ENCODE data around the gene GADL1. TPM values are rescaled to one million over a fixed set of nuclear protein-coding genes. Genes with fewer than 3 reads are reported as not detected.
A peak's percentile ranks its signal among the peaks of the same experiment; 100 is the strongest.

GADL1 gene
- total RNA-seq, 2 donors from 2014 or later = not detected

DNA sequence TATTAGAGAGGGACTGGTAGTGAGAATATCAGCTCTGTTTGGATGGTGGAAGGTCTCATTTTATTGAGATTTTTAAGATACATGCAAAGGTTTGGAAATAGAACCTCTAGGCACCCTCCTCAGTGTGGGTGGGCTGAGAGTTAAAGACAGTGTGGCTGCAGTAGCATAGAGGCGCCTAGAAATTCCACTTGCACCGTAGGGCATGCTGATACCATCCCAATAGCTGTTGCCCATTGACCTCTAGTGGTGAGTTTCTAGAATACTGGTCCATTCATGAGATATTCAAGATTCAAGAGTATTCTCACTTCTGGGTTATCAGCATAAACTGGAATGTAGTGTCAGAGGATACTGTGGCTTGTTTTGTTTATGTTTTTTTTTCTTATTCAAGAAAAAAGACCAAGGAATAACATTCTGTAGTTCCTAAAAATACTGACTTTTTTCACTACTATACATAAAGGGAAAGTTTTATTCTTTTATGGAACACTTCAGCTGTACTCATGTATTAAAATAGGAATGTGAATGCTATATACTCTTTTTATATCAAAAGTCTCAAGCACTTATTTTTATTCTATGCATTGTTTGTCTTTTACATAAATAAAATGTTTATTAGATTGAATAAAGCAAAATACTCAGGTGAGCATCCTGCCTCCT, 200.9 kb downstream of the GADL1 start:
- DNase-seq (peak; percentile 23 to 60 (median 38)), ATAC-seq (peak; percentile 63)
- H3K4me3 ChIP-seq = no peak overlapping the region
- intact Hi-C loops (cut with DNase I) = no loop called here
- H3K9me3 ChIP-seq = no peaks in the 10 kb centered on the region
- H3K27me3 ChIP-seq = no peaks in the 10 kb centered on the region
- WGBS, 2 donors = 4 to 5% methylated on average over 2 of the region's 2 CpGs
- TF ChIP-seq POLR2A (IDR thresholded peaks at IDR 0.05) = no peak
- TF ChIP-seq, protein P1, sequence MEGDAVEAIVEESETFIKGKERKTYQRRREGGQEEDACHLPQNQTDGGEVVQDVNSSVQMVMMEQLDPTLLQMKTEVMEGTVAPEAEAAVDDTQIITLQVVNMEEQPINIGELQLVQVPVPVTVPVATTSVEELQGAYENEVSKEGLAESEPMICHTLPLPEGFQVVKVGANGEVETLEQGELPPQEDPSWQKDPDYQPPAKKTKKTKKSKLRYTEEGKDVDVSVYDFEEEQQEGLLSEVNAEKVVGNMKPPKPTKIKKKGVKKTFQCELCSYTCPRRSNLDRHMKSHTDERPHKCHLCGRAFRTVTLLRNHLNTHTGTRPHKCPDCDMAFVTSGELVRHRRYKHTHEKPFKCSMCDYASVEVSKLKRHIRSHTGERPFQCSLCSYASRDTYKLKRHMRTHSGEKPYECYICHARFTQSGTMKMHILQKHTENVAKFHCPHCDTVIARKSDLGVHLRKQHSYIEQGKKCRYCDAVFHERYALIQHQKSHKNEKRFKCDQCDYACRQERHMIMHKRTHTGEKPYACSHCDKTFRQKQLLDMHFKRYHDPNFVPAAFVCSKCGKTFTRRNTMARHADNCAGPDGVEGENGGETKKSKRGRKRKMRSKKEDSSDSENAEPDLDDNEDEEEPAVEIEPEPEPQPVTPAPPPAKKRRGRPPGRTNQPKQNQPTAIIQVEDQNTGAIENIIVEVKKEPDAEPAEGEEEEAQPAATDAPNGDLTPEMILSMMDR (IDR thresholded peaks at IDR 0.05) = peak; percentile 51 to 84 (median 81)
- H3K27ac ChIP-seq = no peak overlapping the region
- peaks cover 0 to 6% of the 10 kb centered on the region in 2 donors for H3K36me3 ChIP-seq (replicated peaks in 1 of 2; ENCODE audit: insufficient read depth in 1 of 2, low read depth in 2 of 2)
- H3K4me1 ChIP-seq = peaks cover 47% of the 10 kb centered on the region

DNA sequence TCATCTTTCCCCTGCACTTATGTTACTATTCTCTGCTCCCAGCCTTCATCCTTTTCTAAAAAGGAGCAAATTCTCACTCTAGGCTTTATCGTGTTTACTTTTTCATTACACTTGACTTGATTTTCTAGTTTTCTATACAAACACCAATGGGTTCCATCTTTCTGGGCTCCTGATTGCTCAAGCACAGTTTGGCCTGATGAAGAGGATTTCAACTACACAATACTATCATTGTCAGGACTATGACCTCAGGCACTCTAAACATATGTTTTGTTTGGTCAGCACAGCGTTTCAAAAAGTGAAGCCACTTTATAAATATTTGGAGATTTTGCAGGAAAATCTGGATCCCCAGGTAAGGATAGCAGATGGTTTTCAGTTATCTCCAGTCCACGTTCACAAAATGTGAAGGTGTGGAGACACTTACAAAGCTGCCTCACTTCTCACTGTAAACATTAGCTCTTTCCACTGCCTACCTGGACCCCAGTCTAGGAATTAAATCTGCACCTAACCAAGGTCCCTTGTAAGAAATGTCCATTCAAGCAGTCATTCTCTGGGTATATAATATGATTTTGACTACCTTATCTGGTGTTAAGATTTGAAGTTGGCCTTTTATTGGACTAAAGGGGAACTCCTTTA, 201.8 kb downstream of the GADL1 start:
- Histone ChIP-seq H3K4me1 (peaks cover 57% of the 10 kb centered on the region), H3K9me3 (no peaks in the 10 kb centered on the region), H3K4me3 (no peak overlapping the region), H3K27me3 (no peaks in the 10 kb centered on the region), H3K27ac (no peak overlapping the region), H3K36me3 (replicated peaks in 1 of 2; ENCODE audit: insufficient read depth in 1 of 2, low read depth in 2 of 2) (peaks cover 0 to 6% of the 10 kb centered on the region in 2 donors)
- intact Hi-C loops (cut with DNase I) = no loop called here
- 67 to 71% methylated on average over 3 of the region's 3 CpGs for WGBS, 2 donors
- no peak for DNase-seq
- TF ChIP-seq, protein P1 (IDR thresholded peaks at IDR 0.05) = no peak
- TF ChIP-seq POLR2A (IDR thresholded peaks at IDR 0.05) = no peak
- ATAC-seq = no peak

DNA sequence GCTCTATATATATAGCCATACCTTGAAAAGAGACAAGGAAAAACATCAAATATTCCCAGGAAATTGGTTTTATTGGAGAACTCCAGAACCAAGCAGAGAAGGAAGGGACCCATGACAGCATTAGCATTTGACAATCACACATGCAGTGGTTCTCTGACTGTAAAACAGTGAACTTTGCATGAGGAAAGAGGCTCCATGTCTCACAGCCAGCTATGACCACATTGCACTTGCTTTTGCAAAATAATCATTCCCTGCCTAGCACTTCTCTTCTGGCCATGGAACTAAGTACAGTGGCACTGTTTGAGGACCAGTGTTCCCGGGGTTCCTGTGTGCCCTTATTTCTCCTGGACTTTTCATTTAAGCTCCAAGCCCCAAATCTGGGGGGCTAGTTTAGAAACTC, 202.5 kb downstream of the GADL1 start:
- Histone ChIP-seq H3K36me3 (replicated peaks in 1 of 2; ENCODE audit: insufficient read depth in 1 of 2, low read depth in 2 of 2) (peaks cover 0 to 6% of the 10 kb centered on the region in 2 donors), H3K27ac (no peak overlapping the region), H3K9me3 (no peaks in the 10 kb centered on the region), H3K4me1 (peaks cover 57% of the 10 kb centered on the region), H3K27me3 (no peaks in the 10 kb centered on the region), H3K4me3 (no peak overlapping the region)
- intact Hi-C loops (cut with DNase I) = no loop called here
- no peak for DNase-seq
- ATAC-seq = no peak
- TF ChIP-seq POLR2A (IDR thresholded peaks at IDR 0.05) = no peak
- TF ChIP-seq, protein P1 (IDR thresholded peaks at IDR 0.05) = no peak
- 70 to 100% methylated on average over 1 of the region's 1 CpG for WGBS, 2 donors

DNA sequence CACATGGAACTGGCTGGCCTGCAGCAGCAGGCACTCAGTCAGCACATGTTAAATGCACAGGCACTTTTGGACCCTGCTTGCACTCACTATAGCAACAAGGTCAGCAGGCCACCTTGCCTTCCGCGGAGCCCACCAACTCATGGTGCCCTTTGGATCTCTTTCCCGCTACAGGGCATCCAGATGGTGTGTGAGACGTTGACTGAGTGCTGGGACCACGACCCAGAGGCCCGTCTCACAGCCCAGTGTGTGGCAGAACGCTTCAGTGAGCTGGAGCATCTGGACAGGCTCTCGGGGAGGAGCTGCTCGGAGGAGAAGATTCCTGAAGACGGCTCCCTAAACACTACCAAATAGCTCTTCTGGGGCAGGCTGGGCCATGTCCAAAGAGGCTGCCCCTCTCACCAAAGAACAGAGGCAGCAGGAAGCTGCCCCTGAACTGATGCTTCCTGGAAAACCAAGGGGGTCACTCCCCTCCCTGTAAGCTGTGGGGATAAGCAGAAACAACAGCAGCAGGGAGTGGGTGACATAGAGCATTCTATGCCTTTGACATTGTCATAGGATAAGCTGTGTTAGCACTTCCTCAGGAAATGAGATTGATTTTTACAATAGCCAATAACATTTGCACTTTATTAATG, 203.1 kb downstream of the GADL1 start:
- H3K4me1 ChIP-seq = peaks cover 51% of the 10 kb centered on the region
- H3K27me3 ChIP-seq = no peaks in the 10 kb centered on the region
- no peak for TF ChIP-seq POLR2A (IDR thresholded peaks at IDR 0.05)
- TF ChIP-seq, protein P1 (IDR thresholded peaks at IDR 0.05) = no peak
- no peaks in the 10 kb centered on the region for H3K9me3 ChIP-seq
- intact Hi-C loops (cut with DNase I) = no loop called here
- peaks cover 0 to 6% of the 10 kb centered on the region in 2 donors for H3K36me3 ChIP-seq (replicated peaks in 1 of 2; ENCODE audit: insufficient read depth in 1 of 2, low read depth in 2 of 2)
- DNase-seq = no peak
- ATAC-seq = no peak
- H3K27ac ChIP-seq = peak overlapping the region in 1 of 4 donors; percentile 31
- WGBS, 2 donors = 55 to 73% methylated on average over 9 to 10 of the region's 10 CpGs
- H3K4me3 ChIP-seq = no peak overlapping the region
